ENCODE results near the gene CD47. TPM values are rescaled to one million over a fixed set of nuclear protein-coding genes. Genes with fewer than 3 reads are reported as not detected.

CD47 gene
- total RNA-seq: 56.5 and 60.6 TPM in 2 replicates

GRCh38 chr3:108090701-108091497 lies at the start of gene CD47:
Gene CD47, minus strand, starts transcription at chr3:108091031. Its CDS starts 123 bp downstream, at chr3:108090908.

Other genes starting within 250 kb of the CD47 start
- 65.6 and 73.2 TPM in 2 replicates for gene IFT57, start 131.4 kb upstream of the CD47 start, total RNA-seq
- gene HHLA2, start 205.5 kb upstream of the CD47 start, total RNA-seq: not detected in 2 replicates

Measured in smooth muscle cell of bladder (primary cell).